Adrenal gland (tissue), 5 donors: ENCODE results near the gene CEP112.

Experiments
- CTCF ChIP-seq, 6 experiments: fragments of 450-650 bp in 4 of 6; fragments of 200-600 bp in 2 of 6; sonication (generic) in 1 of 6; IDR thresholded peaks; 1 replicate in 5 of 6; 2 replicates in 1 of 6; pipeline versions ENCODE4 v1.5.1 to v1.8.0; 2016 to 2021; ENCODE audit warnings: antibody characterized with exemption in 6 of 6, mild to moderate bottlenecking in 2 of 6, moderate library complexity in 1 of 6
- POLR2A ChIP-seq, 2 donors: fragments of 450-650 bp; IDR thresholded peaks; one replicate each; pipeline ENCODE4 v1.6.1; 2017; ENCODE audit warnings: antibody characterized with exemption in 2 of 2, mild to moderate bottlenecking in 2 of 2, moderate library complexity in 1 of 2
- donor health status: DM: no; HTN: no; CAD: no.

- TF ChIP-seq POLR2A (IDR thresholded peaks at IDR 0.05) (no peak), CTCF (IDR thresholded peaks at IDR 0.05) (no peak)
Measured at GRCh38 chr17:66143657-66144282, 48.2 kb downstream of the CEP112 start.
